Fibroblast of gingiva (primary cell): ENCODE data around the gene PFKP.
A peak's percentile ranks its signal among the peaks of the same experiment; 100 is the strongest.
"Not testable (repeated sequence)": the region's sequence is repeated elsewhere in the genome, so short reads cannot be mapped to it uniquely, and the experiment has no call there.

Experiments used
- DNase-seq: peaks from one replicate; pipeline ENCODE4 v3.0.0-alpha.2; 2011; ENCODE audit warnings: low read depth

PFKP gene

GRCh38 chr10:3046981-3047547, 20.3 kb upstream of the PFKP start:
- peak; percentile 54 for DNase-seq

- no peak for DNase-seq
These were observed 19.8 kb upstream of the PFKP start for GRCh38 chr10:3047596-3047995.

GRCh38 chr10:3048119-3049019, 19.0 kb upstream of the PFKP start:
- no peak for DNase-seq

GRCh38 chr10:3051692-3052091, 15.7 kb upstream of the PFKP start:
- DNase-seq = no peak

- DNase-seq = no peak
These were observed 14.2 kb upstream of the PFKP start for GRCh38 chr10:3053155-3053554.

- DNase-seq = no peak
These were observed 13.0 kb upstream of the PFKP start for GRCh38 chr10:3054183-3054850.

- DNase-seq = peak; percentile 48
These were observed 12.5 kb upstream of the PFKP start for GRCh38 chr10:3054851-3055199.

GRCh38 chr10:3056280-3057037, 10.9 kb upstream of the PFKP start:
- DNase-seq = no peak

GRCh38 chr10:3057946-3058345, 9.4 kb upstream of the PFKP start:
- no peak for DNase-seq

GRCh38 chr10:3059974-3060373, 7.4 kb upstream of the PFKP start:
- DNase-seq = no peak

GRCh38 chr10:3060481-3060889, 6.9 kb upstream of the PFKP start:
- no peak for DNase-seq

- DNase-seq = not testable (repeated sequence)
These were observed 5.9 kb upstream of the PFKP start for GRCh38 chr10:3061323-3061898.

- DNase-seq = no peak
These were observed 4.7 kb upstream of the PFKP start for GRCh38 chr10:3062502-3063186.

- no peak for DNase-seq
These were observed 2.9 kb upstream of the PFKP start for GRCh38 chr10:3064423-3064822.

- no peak for DNase-seq
These were observed 1.7 kb upstream of the PFKP start for GRCh38 chr10:3065622-3066021.

- no peak for DNase-seq
These were observed 831 bp upstream of the PFKP start for GRCh38 chr10:3066317-3067117.

- no peak for DNase-seq
These were observed 471 bp downstream of the PFKP start for GRCh38 chr10:3067859-3068179.

- DNase-seq = peak; percentile 72
These were observed 1.0 kb downstream of the PFKP start for GRCh38 chr10:3068201-3068967.

GRCh38 chr10:3068968-3069737, 1.8 kb downstream of the PFKP start:
- DNase-seq = no peak
